SK-N-SH treated with all-trans-retinoic acid at 6 μM for 48 hours (cell line): ENCODE measurements around the gene SOS1.

Experiments used
- BACH2 ChIP-seq: fragments of 250-450 bp; sonication (Bioruptor Pico); IDR thresholded peaks from 2 replicates; pipeline ENCODE4 v1.9.0; 2021; ENCODE audit warnings: mild to moderate bottlenecking, borderline replicate concordance
- CREB5 ChIP-seq: fragments of 250-450 bp; sonication (Bioruptor Pico); IDR thresholded peaks from 2 replicates; pipeline ENCODE4 v1.5.1; 2020; ENCODE audit warnings: low read depth, mild to moderate bottlenecking, moderate library complexity
- CSDC2 ChIP-seq: fragments of 250-450 bp; sonication (Bioruptor Pico); IDR thresholded peaks from 2 replicates; pipeline ENCODE4 v1.5.0; 2020; ENCODE audit warnings: mild to moderate bottlenecking, moderate library complexity
- ISL1 ChIP-seq: fragments of 250-450 bp; sonication (Bioruptor Pico); IDR thresholded peaks from 2 replicates; pipeline ENCODE4 v2.1.2; 2022; ENCODE audit warnings: mild to moderate bottlenecking, moderate library complexity
- RARB ChIP-seq: fragments of 250-450 bp; sonication (Bioruptor Pico); IDR thresholded peaks from 2 replicates; pipeline ENCODE4 v1.8.0; 2021; ENCODE audit warnings: mild to moderate bottlenecking, moderate library complexity
- TCF4 ChIP-seq: fragments of 250-450 bp; sonication (Bioruptor Pico); IDR thresholded peaks from 2 replicates; pipeline ENCODE4 v1.8.0; 2021; ENCODE audit warnings: mild to moderate bottlenecking, moderate library complexity, borderline replicate concordance
- TOX ChIP-seq: fragments of 250-450 bp; sonication (Bioruptor Pico); IDR thresholded peaks from 2 replicates; pipeline ENCODE4 v1.8.0; 2021; ENCODE audit warnings: mild to moderate bottlenecking, moderate library complexity, borderline replicate concordance
- ZC3H10 ChIP-seq: fragments of 250-450 bp; sonication (Bioruptor Pico); IDR thresholded peaks from 2 replicates; pipeline ENCODE4 v1.5.1; 2021; ENCODE audit warnings: mild to moderate bottlenecking, moderate library complexity
- ZFP30 ChIP-seq: fragments of 450-650 bp; formaldehyde crosslinking; IDR thresholded peaks from 2 replicates; pipeline ENCODE4 v1.5.0; 2022; ENCODE audit warnings: mild to moderate bottlenecking, moderate library complexity
- ZNF8 ChIP-seq: fragments of 450-650 bp; formaldehyde crosslinking; IDR thresholded peaks from 2 replicates; pipeline ENCODE4 v1.5.0; 2020; ENCODE audit warnings: mild to moderate bottlenecking, moderate library complexity
- TF ChIP-seq, protein P1 (sequence below): fragments of 250-450 bp; sonication (Bioruptor Pico); IDR thresholded peaks from 2 replicates; pipeline ENCODE4 v1.8.0; 2020; ENCODE audit warnings: mild to moderate bottlenecking, moderate library complexity, borderline replicate concordance
- TF ChIP-seq, protein P2 (sequence below): fragments of 250-450 bp; sonication (Bioruptor Pico); IDR thresholded peaks from 2 replicates; pipeline ENCODE4 v1.5.0; 2020; ENCODE audit warnings: mild to moderate bottlenecking, moderate library complexity
- TF ChIP-seq, protein P3 (sequence below): fragments of 250-450 bp; sonication (Bioruptor Pico); IDR thresholded peaks from 2 replicates; pipeline ENCODE4 v1.8.0; 2021; ENCODE audit warnings: low read depth, mild to moderate bottlenecking, moderate library complexity, borderline replicate concordance

- TF ChIP-seq TOX (CRISPR knock-in tag) (no peak), ZFP30 (CRISPR knock-in tag) (no peak), RARB (CRISPR knock-in tag) (no peak), BACH2 (no peak), CREB5 (CRISPR knock-in tag) (no peak), ZC3H10 (no peak), ISL1 (CRISPR knock-in tag) (no peak), TCF4 (CRISPR knock-in tag) (no peak), ZNF8 (no peak), CSDC2 (CRISPR knock-in tag) (no peak)
- TF ChIP-seq, protein P1, sequence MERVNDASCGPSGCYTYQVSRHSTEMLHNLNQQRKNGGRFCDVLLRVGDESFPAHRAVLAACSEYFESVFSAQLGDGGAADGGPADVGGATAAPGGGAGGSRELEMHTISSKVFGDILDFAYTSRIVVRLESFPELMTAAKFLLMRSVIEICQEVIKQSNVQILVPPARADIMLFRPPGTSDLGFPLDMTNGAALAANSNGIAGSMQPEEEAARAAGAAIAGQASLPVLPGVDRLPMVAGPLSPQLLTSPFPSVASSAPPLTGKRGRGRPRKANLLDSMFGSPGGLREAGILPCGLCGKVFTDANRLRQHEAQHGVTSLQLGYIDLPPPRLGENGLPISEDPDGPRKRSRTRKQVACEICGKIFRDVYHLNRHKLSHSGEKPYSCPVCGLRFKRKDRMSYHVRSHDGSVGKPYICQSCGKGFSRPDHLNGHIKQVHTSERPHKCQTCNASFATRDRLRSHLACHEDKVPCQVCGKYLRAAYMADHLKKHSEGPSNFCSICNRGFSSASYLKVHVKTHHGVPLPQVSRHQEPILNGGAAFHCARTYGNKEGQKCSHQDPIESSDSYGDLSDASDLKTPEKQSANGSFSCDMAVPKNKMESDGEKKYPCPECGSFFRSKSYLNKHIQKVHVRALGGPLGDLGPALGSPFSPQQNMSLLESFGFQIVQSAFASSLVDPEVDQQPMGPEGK (CRISPR knock-in tag) = no peak
- TF ChIP-seq, protein P2, sequence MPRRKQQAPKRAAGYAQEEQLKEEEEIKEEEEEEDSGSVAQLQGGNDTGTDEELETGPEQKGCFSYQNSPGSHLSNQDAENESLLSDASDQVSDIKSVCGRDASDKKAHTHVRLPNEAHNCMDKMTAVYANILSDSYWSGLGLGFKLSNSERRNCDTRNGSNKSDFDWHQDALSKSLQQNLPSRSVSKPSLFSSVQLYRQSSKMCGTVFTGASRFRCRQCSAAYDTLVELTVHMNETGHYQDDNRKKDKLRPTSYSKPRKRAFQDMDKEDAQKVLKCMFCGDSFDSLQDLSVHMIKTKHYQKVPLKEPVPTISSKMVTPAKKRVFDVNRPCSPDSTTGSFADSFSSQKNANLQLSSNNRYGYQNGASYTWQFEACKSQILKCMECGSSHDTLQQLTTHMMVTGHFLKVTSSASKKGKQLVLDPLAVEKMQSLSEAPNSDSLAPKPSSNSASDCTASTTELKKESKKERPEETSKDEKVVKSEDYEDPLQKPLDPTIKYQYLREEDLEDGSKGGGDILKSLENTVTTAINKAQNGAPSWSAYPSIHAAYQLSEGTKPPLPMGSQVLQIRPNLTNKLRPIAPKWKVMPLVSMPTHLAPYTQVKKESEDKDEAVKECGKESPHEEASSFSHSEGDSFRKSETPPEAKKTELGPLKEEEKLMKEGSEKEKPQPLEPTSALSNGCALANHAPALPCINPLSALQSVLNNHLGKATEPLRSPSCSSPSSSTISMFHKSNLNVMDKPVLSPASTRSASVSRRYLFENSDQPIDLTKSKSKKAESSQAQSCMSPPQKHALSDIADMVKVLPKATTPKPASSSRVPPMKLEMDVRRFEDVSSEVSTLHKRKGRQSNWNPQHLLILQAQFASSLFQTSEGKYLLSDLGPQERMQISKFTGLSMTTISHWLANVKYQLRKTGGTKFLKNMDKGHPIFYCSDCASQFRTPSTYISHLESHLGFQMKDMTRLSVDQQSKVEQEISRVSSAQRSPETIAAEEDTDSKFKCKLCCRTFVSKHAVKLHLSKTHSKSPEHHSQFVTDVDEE (CRISPR knock-in tag) = no peak
- TF ChIP-seq, protein P3, sequence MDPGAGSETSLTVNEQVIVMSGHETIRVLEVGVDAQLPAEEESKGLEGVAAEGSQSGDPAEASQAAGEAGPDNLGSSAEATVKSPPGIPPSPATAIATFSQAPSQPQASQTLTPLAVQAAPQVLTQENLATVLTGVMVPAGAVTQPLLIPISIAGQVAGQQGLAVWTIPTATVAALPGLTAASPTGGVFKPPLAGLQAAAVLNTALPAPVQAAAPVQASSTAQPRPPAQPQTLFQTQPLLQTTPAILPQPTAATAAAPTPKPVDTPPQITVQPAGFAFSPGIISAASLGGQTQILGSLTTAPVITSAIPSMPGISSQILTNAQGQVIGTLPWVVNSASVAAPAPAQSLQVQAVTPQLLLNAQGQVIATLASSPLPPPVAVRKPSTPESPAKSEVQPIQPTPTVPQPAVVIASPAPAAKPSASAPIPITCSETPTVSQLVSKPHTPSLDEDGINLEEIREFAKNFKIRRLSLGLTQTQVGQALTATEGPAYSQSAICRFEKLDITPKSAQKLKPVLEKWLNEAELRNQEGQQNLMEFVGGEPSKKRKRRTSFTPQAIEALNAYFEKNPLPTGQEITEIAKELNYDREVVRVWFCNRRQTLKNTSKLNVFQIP (CRISPR knock-in tag) = no peak
Observed at GRCh38 chr2:39115556-39115955, 5.3 kb downstream of the SOS1 start.
